ENCODE results near the gene DLGAP1.

- TF ChIP-seq EZH2 (IDR thresholded peaks at IDR 0.05; ENCODE audit: borderline replicate concordance) (no peak), CTCF (IDR thresholded peaks at IDR 0.05; ENCODE audit: poor library complexity) (no peak)
These were observed 744.3 kb downstream of the DLGAP1 start for GRCh38 chr18:3710712-3711301.
